Right ventricle myocardium superior (tissue), 1 donor: ENCODE data around the gene TTLL11. TPM values are rescaled to one million over a fixed set of nuclear protein-coding genes. Genes with fewer than 3 reads are reported as not detected.

Experiments
- ATAC-seq: fragments of 200-7000 bp; cut with Tn5 transposase; one replicate; pipeline ENCODE4 v1.9.1; 2020; ENCODE audit warnings: mild to moderate bottlenecking; ENCODE audit not compliant: poor library complexity
- DNase-seq: peaks from one replicate; pipeline ENCODE4 v3.0.0-alpha.2; 2020
- intact Hi-C: fragments of 100-400 bp; cut with DNase I; formaldehyde crosslinking; loops from one replicate; pipeline ENCODE4 v1.11.2; 2022
- total RNA-seq: library from RNA; stranded (reverse); fragmentation: NEBNext Ultra II Directional; extraction: Animal tissue kit (Norgen Biotek cat#: 25700); gene quantifications from one replicate; pipeline ENCODE4 v1.2.1, GENCODE V29; 2021
- donor health status: DM: no; HTN: yes; CAD: no; lungs with severe emphysema.

TTLL11 gene
- total RNA-seq, 1 donor from 2014 or later: 5.0 TPM

DNA sequence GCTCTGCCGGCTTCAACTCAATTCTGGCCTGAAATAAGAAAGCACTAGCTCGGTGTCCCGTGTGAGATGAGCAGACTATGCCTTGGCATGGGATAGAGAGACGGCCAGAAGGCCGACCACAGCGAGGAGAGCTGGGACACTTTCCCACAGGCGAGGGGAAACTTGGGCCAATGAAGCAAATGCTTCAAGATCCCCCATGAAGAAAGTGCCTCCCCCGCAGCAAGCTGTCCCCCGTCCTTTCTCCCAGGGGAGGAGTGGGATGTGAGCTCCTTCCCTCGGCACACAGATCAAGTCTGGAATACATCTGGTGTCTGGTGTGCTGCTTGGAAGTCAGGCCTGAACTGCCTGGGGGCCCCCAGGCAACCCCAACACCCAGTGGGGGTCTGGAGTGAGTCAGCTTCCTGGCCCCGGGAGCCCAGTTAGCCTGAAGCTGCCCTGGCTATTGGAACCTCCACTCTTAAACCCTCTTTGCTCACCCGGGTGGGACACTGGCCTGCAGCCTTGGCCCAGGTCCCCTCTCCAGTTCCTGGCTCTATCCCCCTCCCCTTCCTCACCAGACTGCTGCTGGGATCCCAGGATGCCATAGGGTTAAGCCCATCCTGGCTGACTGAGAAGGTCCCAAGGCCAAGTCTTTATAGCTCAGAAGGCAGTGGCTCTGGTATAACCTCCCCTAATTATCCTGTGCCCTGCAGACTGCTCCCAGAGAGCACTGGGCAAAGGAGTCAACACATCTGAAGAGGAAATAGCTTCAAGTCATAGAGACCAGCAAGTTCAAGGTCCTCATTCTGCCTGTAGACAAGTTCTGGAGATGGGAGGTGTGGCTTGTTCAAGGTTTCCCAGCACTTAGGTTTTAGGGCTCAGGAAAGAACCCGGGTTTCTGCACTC is 205.3 kb downstream of the TTLL11 start:
- DNase-seq (no peak), ATAC-seq (peak; percentile 15)

DNA sequence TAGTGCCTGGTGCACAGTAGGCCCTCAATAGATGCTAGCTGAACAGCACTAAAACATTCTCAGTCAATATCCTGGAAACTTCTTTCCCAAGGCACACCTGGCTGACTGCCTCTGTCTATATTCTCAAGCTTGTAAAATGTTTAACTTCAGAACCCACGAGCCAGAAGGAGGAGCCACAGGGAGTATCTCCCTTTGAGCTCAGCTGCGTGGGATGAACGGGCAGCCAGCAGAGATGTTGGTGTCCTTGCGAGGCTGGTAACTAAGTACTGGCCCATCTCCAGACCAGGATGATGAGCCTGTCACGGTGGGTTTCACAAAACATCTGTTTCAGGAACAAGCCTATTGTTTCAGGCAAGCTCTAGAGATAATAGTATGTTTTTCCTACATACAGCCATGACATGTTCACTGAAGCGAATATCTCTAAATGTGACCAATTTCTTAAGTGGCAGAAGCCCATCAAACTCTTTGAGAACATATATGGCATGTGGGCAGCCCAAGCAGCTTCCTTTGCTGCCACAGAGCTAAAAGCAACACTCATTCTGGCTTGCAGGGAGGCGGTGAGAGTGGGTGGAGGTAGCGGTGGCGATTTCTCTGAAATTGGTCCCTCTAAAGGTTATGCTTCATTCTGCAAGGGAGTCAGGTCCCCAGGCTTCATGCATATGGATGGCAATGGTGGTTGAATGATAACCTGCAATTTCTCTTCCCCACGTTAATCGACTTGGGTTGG is 206.2 kb downstream of the TTLL11 start:
- ATAC-seq (no peak), DNase-seq (no peak)
- intact Hi-C loops: no loop called here

More for the DNA sequence above, 205.3 kb downstream of the TTLL11 start:
- intact Hi-C loops: no loop called here

DNA sequence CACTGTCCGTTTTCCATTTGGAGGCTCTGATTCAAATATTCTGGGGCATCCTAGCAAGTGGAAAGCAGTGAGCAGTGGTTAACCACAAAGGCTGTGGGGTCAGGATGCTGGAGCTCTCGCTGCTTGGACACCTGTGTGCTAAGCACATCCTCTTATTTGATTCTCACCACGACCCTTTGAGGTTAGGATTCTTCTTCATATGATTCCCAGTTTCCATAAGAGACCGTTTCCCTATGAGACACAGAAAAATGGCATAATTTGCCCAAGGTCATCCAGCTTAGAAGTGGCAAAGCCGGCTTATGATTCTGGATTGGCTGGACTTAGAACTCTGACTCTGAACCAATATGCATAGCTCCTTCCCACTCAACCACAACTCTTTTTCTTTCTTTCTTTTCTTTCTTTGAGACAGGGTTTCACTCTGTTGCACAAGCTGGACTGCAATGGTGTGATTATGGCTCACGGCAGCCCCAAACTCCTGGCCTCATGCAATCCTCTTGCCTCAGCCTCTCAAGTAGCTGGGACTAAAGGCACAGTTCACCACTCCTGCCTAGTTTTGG is 207.7 kb downstream of the TTLL11 start:
- no peak for ATAC-seq
- intact Hi-C loops: no loop called here

DNA sequence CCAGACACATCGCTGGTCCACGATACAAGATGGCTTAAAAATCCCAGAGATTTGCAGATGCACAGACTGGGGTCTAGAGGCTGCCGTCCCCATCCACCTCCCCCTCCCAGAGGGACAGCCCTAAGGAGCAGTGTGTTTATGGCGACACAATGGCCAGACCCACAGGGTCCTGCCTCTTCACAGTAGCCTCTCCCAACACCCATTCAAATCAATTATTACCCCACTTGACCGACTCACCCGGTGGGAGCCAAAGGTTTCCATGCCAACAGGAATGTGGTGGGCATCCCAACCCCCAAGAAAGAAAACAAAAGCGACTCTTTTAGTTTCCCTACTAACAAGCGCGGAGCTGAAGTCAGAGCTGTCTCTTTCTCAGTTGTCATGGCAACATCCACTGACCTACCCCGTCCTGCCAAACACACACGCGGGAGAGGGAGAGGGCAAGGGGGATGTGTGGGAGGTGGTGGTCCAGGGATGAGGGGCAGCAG is 209.0 kb downstream of the TTLL11 start:
- intact Hi-C loops: no loop called here
- DNase-seq: no peak
- ATAC-seq: no peak

More for the DNA sequence above, 207.7 kb downstream of the TTLL11 start:
- DNase-seq: no peak

DNA sequence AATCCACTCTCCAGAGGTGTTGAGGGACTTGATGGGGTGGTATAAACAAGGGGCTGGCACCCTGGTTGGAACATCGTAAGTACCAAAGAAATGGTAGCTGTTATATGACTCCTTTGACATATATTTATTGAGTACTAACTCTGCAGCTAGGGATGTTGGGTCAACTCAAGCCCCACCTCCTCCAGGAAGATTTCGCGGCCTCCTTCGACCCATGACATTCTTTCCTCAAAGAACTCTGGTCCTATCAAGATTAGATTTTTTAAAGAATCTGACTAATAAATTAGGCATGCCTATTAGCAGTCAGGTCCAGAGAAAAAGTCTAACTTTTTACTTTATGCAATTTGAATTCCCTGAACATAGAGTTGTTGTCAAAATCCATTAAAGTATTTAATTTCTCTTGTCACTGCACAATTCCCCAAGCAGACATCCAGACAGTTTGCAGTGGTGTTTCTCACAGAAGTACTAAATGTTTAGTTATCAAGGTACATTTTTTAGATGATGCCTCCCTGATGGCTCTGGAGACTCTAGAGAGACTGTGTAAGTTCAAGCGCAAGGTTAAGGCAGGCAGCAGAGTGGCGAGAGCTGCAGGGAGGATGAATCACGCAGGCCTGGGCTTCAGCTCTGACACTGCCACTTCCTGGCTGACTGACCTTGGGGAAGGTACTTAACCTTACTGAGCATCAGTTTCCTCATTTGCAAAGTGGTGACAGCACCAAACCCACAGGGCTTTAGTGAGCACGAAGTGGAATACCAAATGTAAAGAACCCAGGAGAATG is 209.6 kb downstream of the TTLL11 start:
- no peak for DNase-seq
- intact Hi-C loops: no loop called here

GRCh38 chr9:121881920-121882500 is 211.1 kb downstream of the TTLL11 start:
- intact Hi-C loops: no loop called here
- no peak for ATAC-seq
- DNase-seq: no peak

More for the DNA sequence above, 209.6 kb downstream of the TTLL11 start:
- no peak for ATAC-seq

GRCh38 chr9:121880343-121880898 is 212.7 kb downstream of the TTLL11 start:
- DNase-seq (no peak), ATAC-seq (no peak)
- intact Hi-C loops: no loop called here

GRCh38 chr9:121878271-121878822 is 214.8 kb downstream of the TTLL11 start:
- DNase-seq: no peak
- intact Hi-C loops: no loop called here
- ATAC-seq: no peak

GRCh38 chr9:121876658-121877271 is 216.3 kb downstream of the TTLL11 start:
- intact Hi-C loops: no loop called here
- ATAC-seq (peak; percentile 88), DNase-seq (peak; percentile 51)

DNA sequence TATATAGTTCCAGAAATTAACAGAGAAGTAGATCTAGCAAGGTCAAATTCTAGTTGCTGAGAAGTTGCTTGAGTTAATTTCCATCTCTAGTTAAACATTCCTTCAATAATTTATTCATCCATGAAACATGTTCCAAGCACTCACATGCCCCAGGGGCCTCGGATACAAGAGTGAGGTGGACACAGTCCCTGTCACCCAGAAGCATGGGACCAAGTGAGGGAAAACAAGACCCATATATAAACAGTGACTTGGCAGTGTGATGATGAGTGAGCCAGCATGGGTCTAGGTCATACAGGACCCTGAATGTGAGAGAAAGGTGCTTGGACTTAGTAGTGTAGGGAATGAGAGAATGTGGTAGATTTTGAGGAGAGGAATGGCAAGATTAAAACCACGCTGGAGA is 216.9 kb downstream of the TTLL11 start:
- intact Hi-C loops: no loop called here
- ATAC-seq: no peak

DNA sequence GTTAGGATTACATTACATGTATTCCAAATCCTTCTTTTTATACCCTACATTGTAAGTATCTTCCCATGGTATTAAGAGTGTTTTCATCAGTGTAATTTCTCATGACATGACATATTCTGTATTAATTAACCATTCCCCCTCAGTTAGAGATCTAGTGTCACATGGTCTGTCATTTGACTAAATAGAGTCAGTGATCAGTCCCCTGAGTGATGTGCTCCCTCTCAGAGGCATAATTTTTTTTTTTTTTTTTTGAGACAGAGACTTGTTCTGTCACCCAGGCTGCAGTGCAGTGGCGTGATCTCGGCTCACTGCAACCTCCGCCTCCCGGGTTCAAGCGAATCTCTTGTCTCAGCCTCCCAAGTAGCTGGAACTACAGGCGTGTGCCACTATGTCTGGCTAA is 218.6 kb downstream of the TTLL11 start:
- DNase-seq (no peak), ATAC-seq (no peak)
- intact Hi-C loops: no loop called here

More for the DNA sequence above, 216.9 kb downstream of the TTLL11 start:
- DNase-seq: no peak

DNA sequence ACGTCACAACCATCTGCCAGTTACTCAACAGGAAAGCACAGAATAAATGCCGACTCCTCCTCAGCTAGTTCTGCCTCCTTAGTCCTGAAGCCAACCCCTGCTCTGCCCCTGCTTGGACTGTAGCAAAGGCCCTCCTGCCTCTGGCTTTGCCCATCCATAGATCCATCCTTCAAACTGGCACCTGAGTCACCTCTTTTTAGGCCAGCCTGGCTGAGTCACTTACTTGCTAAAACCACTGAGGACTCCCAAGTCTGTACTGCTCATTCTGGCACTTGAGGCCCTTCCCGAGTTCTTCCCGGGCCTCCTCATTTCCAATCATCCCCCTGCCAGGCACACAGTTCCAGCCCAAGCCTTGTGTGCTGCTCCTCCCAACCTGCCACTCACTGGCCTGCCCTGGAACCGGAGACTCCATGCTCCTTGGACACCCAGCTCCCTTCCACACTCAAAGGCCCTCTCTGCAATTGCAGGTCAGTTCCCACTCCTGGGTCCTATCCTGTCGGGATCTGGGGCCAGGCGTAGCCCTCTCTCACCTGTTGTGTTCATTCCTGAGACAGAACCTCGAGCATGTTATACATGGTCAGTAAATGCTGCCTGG is 221.6 kb downstream of the TTLL11 start:
- no peak for ATAC-seq
- DNase-seq: no peak
- intact Hi-C loops: no loop called here

GRCh38 chr9:121870271-121870670 is 222.8 kb downstream of the TTLL11 start:
- DNase-seq: no peak
- intact Hi-C loops: no loop called here
- no peak for ATAC-seq

GRCh38 chr9:121868626-121869025 is 224.5 kb downstream of the TTLL11 start:
- no peak for ATAC-seq
- intact Hi-C loops: no loop called here
- DNase-seq: no peak

GRCh38 chr9:121866927-121867326 is 226.2 kb downstream of the TTLL11 start:
- DNase-seq (no peak), ATAC-seq (no peak)
- intact Hi-C loops: no loop called here

DNA sequence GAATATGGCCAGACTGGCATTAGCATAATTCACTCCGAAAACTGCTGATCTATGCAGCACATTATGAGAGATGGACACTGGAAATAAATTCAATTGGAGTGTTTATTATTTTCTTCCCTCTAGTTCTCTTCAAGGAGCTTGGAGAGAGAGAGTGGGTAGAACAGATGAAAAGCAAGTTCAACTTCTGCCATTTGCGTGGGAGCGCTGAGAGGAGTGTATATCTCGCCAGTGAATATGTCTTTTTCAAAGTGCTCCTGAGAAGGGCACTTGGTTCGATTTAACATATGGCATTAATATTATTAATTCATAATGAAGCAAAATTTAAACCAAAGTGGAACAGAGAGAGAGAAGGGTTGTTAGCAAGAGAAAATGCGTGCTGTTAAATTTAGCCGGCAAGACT is 227.2 kb downstream of the TTLL11 start:
- no peak for DNase-seq
- intact Hi-C loops: no loop called here
- no peak for ATAC-seq

DNA sequence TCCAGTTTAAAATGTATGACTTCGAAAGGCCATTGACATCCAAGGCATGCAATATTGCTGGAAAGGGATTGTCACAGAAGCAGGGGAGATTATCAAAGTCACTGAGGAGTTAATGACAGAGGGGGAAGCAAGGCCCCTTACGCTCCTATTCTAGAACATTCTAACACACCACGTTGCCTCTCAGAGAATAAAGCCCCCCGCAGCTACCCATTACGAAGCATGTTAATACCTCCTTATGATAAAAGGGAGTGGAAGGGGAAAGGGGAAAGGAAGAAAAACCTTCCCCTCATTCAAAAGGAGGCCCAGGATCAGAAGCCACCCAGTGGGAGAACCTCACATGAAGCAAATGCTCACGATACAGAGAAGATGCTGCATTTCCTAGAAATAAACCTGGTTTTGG is 228.0 kb downstream of the TTLL11 start:
- ATAC-seq (no peak), DNase-seq (no peak)
- intact Hi-C loops: no loop called here
